HG02943 (cell line): ENCODE results near the gene MAL.
"Not testable (repeated sequence)": the region's sequence is repeated elsewhere in the genome, so short reads cannot be mapped to it uniquely, and the experiment has no call there.

Experiments
- ATAC-seq: cut with Tn5 transposase; IDR thresholded peaks from one replicate; pipeline ENCODE4 v1.9.1; 2021; ENCODE audit warnings: mild to moderate bottlenecking, low read depth, moderate library complexity; ENCODE audit not compliant: unreplicated experiment

MAL gene

GRCh38 chr2:95031076-95031725 is 5.7 kb downstream of the MAL start:
- ATAC-seq = no peak

GRCh38 chr2:95031726-95032116 is 6.2 kb downstream of the MAL start:
- ATAC-seq = no peak

GRCh38 chr2:95032341-95032740 is 6.8 kb downstream of the MAL start:
- no peak for ATAC-seq

- no peak for ATAC-seq
These were observed 7.5 kb downstream of the MAL start for GRCh38 chr2:95032868-95033603.

GRCh38 chr2:95034221-95034620 is 8.7 kb downstream of the MAL start:
- ATAC-seq = no peak

- ATAC-seq = no peak
These were observed 9.3 kb downstream of the MAL start for GRCh38 chr2:95034818-95035217.

GRCh38 chr2:95036596-95037383 is 11.3 kb downstream of the MAL start:
- ATAC-seq = no peak

- ATAC-seq = no peak
These were observed 11.9 kb downstream of the MAL start for GRCh38 chr2:95037384-95037839.

- not testable (repeated sequence) for ATAC-seq
These were observed 12.5 kb downstream of the MAL start for GRCh38 chr2:95037841-95038585.

GRCh38 chr2:95038635-95039298 is 13.3 kb downstream of the MAL start:
- no peak for ATAC-seq

GRCh38 chr2:95039363-95039762 is 13.9 kb downstream of the MAL start:
- ATAC-seq = no peak

- no peak for ATAC-seq
These were observed 14.5 kb downstream of the MAL start for GRCh38 chr2:95039978-95040377.

GRCh38 chr2:95040426-95040825 is 14.9 kb downstream of the MAL start:
- ATAC-seq = no peak

- no peak for ATAC-seq
These were observed 15.7 kb downstream of the MAL start for GRCh38 chr2:95041060-95041823.

GRCh38 chr2:95041824-95042442 is 16.4 kb downstream of the MAL start:
- no peak for ATAC-seq

- no peak for ATAC-seq
These were observed 17.2 kb downstream of the MAL start for GRCh38 chr2:95042472-95043271.

GRCh38 chr2:95043300-95044093 is 18.0 kb downstream of the MAL start:
- ATAC-seq = no peak
